Measurements from ENCODE around the gene SERPINB10.

Gene SERPINB10, protein sequence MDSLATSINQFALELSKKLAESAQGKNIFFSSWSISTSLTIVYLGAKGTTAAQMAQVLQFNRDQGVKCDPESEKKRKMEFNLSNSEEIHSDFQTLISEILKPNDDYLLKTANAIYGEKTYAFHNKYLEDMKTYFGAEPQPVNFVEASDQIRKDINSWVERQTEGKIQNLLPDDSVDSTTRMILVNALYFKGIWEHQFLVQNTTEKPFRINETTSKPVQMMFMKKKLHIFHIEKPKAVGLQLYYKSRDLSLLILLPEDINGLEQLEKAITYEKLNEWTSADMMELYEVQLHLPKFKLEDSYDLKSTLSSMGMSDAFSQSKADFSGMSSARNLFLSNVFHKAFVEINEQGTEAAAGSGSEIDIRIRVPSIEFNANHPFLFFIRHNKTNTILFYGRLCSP

DNA sequence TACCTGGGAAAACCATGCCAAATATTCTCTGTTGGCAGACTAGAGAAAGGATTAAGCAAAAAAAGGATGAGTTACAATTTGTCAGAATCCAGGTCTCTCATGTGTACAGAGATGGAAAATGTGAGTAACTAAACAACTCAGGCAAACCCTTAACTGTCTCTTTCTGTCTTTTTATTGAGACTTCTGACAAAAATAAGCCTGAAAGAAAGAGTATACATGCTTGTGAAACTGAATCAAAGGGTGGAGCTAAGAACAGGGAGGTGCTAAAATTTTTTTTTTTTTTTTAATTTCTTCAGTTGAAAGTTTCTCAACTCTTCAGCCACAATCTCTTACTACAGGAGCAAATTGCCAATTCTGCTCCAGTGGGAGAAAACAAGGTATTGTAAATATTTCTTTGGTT is at the start of gene SERPINB10:
TSS of gene SERPINB10 (plus strand) at position 295 of the 400 bp plus-strand sequence. CDS start 7,553 bp downstream, outside the sequence.
- DNase-seq: peak; percentile 58

DNA sequence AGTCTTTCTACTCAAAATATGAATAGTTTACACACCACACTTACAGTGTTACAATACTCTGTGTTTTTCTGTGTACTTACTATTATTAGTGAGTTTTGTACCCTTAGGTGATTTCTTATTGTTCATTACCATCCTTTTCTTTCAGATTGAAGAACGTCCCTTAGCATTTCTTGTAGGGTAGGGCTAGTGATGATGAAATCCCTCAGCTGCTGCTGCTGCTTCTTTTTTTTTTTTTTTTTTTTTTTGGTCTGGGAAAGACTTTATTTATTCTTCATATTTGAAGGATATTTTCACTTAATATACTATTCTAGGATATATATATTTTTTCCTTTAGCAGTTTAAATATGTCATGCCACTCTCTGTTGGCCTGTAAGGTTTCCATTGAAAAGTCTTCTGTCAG is 49.3 kb upstream of the SERPINB10 start:
- DNase-seq: peak; percentile 5

DNA sequence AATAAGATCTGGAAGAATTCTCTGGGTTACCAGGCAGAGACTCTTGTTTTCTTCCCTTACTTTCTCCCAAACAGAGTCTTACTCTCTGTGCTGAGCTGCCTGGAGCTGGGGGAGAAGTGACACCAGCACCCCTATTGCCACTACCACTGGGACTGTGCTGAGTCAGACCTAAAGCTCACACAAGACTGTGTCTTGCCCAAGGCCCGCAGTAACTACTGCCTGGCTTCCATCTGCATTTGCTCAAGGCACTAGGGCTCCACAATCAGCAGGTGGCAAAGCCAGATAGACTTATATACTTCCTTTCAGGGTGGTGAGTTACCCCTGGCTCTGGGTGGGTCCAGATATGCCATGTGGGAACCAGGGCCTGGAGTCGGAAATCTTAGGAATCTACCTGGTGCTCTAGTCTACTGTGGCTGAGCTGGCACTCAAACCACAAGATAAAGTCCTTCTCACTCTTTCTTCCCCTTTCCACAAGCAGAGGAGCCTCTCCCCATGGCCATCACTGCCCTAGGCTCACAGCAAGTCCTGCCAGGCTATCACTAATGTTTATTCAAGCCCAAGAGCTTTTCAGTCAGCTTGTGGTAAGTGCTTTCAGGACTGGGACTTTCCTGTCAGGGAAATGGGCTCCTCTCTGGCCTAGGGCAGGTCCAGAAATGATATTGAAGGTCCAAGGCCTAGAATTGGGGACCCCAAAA is 47.8 kb upstream of the SERPINB10 start:
- DNase-seq: peak; percentile 78

DNA sequence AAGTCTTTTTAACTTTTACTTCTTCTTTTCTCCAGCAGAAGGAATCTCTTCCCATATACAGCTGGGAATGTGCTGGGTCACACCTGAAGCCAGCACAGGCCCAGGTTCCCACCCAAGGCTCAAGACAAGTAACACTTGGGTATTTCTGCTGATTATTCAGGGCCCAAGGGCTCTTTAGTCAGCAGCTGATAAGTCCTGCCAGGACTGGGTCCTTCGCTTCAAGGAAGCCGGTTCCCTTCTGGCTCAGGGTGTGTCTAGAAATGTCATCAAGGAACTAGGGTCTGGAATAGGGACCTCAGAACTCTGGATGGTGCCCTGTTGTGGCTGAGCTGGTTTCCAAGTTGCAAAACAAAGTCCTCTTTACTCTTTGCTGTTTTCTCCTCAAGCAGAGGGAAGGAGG is 47.2 kb upstream of the SERPINB10 start:
- no peak for DNase-seq

DNA sequence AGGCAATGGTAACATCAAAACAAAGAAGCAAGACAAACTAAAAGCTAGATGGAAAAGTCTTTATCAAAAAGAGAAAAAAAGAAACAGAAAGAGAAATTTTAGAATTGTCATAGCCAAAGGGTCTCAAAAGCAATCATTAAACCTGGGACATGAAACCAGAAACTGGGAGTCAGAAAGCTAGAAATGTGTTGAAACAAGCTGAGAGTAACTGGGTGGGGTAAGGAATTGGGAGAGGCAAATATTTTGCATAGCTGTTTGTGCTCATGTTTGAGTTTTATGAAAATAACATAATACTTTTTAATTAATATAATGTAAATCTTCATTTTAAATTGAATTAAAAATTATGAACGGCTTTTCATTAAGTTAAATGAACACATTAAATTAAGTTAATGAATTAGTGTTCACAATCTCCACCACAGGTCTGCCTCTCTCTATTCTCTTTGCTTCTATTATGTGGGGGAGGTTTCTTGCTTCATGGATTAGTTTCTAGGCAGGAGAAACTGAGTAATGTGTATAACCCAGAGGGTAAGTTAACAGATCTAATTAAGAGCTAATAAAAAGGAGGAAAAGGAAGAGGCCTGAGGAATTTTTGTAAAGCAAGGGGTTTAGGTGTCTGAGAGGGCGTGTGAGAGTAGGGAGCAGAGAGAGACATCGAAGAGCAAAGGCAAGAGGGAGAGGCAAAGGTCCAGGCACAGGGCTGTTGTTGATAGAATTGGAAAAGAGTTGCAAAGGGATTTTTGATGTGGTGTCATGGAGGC is 40.2 kb upstream of the SERPINB10 start:
- DNase-seq: no peak

DNA sequence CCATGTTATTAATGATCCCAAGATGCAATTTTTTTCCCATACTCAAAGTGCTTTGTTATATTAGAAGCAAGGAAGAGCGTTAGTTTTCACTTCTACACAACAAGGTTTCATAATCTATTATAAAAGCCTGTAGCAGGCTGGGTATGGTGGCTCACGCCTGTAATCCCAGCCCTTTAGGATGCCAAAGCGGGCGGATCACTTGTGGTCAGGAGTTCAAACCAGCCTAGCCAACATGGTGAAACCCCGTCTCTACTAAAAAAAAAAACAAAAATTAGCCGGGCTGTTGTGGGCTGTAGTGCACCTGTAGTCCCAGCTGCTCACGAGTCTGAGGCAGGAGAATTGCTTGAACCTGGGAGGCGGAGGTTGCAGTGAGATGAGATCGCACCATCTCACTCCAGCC is 39.2 kb upstream of the SERPINB10 start:
- peak; percentile 71 for DNase-seq

DNA sequence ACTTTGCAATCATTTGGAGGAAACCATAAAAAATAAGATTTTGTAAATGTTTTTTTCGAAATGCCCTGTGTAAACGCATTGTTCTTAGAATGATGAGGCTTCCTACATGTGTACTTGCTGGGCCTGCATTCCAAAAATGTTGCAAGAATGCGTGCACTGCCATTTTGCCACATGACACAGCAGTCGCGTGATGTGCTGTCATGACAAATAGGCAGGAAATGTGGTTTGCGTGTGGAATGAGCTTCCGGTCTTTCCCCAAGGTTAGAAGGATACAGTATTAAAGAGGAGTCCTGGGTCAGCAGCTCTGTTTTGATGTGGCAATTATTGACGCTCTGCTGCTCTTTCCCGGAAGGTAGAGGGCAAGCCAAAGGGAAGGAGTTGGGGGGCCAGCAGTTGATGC is 38.4 kb upstream of the SERPINB10 start:
- DNase-seq: peak; percentile 95

DNA sequence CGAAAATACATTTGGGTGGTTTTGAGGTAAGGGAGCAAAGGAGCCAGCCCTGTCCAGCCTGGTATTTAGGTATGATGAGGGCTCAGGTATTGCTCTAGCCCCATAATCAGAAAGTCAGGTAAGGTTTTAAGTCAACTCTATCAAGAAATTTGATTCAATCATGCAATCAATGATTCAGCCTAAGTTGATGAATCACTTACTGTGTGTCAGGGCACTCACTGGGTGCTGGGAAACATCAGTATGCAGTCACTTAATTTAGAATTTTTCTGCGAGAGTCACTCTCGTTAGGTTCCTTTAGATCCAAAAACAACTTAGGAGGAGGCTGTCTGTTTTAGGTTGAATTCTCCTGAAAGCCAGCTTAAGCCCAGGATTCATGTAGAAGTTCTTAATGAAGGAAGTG is 37.9 kb upstream of the SERPINB10 start:
- peak; percentile 31 for DNase-seq

DNA sequence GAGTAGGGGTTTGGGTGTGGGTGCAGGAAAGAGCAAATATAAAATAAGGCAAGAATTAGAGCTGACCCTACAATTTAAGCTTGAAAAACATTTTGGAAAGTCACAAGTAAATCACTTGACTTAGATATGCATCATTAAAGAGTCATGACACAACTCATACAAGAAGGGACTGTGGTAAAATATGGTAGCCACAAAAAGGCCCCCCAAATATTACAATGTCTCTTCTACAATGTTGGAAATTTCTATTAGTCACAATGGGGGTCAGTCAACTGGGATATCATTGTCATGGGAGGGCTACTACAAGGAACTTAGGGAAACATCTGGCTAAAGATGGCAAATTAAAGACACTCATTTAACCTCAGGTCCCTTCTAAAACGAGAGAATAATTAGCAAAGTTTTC is 35.9 kb upstream of the SERPINB10 start:
- no peak for DNase-seq

DNA sequence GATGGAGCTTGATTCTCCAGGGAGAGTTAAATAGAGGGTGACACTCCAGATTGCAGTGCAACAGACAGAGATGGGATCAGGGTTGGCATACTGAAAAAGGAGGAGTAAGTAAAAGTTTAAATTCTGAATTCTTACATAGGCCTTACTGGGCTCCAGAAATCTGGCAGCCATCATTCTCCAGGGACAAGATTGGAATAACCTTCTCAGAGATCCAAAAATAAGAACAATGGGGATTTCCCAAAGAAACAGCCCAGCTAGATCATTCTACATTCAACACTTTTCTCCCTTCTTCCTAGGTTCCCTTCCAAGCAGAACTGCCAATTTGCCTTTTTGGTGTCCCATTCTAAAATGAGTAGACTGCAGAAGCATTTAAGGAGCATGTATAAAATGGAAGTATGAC is 35.2 kb upstream of the SERPINB10 start:
- DNase-seq: no peak

DNA sequence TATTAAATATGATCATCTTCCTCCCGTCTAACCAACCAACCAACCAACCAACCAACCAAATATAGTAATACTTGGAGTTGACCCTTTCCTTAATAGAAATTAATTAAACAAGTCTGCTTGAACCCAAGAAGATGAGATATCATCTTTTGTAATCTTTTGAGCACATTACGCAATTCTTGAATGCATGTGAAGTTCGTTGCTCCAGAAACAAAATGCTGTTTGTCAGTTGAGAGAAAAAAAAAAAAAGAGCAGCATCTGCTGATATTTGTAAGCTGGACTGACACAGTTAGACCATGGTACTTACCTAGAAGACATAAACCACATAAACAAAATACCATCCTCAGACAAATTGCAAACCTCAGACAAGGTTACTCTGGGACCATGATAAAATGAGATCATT is 29.4 kb upstream of the SERPINB10 start:
- peak; percentile 87 for DNase-seq

DNA sequence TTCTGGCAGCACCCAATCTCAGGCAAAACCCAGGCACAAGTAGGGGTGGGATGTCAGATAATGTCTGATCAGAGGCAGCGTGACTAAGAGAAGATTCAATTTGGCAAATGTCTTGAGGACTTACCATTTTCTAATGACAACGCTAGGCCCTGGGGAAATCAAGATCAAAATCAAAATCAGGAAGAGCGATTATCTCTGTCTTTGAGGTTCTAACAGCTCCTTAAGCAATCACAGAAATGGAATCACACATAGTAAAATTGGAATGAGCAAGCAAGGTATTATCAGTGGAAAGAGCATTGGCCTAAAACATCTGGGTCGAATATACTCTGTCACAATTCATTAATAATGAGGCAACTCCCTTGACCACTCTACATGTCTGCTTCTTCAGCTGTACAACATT is 28.8 kb upstream of the SERPINB10 start:
- no peak for DNase-seq

DNA sequence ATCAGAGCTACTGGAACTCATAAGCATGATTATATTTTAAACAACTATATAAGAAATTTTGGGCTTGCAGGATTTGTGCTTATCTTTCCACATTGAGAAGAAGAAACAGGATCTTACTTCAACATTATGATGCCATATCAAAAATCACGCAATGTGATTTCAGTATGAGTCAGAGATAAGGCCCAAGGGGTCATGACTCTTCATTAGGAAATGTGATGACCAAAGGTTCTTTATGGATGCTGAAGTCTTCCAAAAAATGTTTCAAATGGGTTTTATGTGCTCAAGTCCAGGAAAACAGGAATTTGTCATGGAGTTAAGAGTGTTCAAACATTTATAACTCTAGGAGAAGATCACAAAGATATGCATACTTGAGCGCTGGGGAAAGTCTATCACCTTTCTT is 28.0 kb upstream of the SERPINB10 start:
- DNase-seq: peak; percentile 63

DNA sequence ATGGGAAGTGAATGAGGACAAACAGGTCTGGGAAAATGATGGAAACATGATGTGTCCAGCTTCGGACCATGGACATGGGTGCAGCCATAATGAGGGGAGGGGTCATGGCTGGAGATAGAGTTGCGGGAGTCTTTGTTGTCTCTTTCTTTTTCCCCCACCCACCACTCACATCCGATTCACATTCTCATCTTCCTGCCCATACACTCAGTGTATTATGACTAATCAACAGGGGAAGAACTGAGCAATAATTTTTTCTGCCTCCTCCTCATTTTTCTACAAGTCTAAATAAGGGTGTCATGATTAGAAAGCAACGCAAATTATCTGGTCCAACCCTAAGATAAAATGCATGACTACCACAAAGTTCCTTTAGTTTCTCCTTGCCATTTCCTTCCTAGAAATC is 25.9 kb upstream of the SERPINB10 start:
- no peak for DNase-seq

DNA sequence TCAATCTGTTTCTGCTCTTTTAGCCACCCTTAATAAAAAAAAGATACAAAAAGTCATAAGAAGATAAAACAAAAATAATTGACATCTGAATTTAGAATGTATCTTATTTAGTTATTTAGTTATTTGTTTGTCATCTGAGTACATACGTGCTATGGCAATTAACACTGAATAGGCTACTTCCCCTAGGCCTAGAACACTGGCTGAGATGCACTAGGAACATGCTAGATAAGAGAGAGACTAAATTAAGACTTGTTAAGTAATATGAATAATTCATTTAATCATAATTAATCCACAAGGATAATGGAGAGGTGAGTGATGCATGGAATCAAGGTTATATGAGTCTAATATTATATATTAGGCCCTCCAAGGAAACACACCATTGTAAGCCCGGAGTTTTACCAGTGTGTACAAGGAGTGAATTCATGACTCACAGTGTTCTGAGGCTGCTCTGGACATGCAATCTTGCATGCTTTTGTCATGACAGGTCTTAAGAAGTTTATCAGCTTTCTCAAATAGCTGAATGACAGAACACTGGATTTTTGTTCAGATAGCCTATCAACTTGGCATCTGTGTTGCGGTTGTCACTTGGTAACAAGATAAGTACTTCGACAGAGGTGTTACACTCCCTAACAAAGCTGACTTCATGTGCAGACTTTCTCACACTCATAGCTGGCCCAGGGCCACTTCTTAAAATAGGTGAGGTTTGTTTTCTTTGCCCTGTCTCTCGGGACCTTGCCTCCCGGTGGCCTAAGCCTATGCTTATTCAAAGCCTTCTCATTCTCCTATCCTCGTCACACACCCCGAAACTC is 25.2 kb upstream of the SERPINB10 start:
- no peak for DNase-seq

DNA sequence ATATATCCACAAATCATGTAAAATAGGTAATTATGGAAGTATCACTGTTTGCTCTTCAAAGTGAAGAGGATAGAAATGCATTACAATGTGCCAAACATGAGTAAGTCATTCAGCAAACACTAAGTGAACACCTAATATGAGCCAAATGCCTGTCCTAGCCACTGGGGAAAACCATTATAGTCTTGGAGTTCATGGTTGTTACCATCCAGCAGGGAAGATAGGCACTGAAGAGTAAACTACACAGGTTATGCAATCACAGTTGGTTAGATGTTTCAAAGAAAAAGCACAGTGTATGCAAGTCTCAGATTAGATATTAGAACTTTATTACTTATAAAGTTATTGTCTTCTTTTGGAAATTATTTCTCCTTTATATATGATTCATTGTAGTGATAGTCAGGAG is 24.1 kb upstream of the SERPINB10 start:
- no peak for DNase-seq

DNA sequence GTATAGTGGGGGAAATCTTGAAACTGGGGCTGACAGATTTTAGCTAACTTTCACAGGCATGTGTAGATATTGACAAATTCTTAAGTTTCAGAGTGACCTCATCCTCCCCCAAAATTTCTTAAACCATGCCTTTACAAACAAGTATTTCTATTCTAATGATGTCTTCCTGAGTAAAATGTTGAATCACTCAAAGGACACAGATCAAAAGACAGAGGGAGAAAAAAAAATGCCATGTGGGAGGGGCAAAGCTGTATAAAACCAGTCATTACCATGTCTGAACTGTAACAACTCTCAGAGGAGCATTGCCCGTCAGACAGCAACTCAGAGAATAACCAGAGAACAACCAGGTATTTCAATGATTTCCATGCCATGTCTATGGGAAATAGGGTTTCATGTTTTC is 20.3 kb upstream of the SERPINB10 start, which contains the start of gene SERPINB2:
TSS of gene SERPINB2 (plus strand) at position 282 of the 400 bp plus-strand sequence. CDS start 3,740 bp downstream, outside the sequence.
- no peak for DNase-seq

DNA sequence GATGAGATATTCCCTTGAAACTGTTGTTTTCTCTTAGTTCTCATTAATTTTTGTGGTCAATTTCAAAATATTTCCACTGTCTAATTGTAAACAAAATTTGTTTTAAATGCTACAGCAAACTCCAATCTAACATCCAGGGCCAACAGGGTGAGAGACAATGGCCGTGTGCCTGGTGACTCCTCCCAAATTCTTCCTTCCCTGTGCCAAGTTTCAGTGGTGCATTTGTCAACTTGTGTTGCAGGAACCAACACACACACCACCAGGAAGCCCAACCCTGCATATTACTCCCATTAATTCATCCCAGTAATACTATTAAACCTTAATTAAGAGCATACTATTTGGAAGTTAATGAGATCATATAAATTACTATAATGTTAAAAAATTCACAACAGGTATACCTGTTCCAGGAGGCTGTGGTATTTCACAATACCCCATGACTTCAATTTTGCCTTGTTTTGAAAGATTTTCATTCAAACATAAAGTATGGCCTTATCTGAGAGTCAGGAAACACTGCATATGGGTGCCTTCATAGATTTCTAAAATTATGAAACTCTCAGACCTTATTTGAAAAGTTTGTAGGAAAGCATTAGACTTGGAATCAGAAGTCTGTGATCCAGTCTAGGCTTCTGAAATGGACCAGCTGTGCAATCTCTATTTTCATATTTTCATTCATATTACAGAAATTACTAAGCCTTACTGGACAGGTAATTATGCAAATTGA is 19.1 kb upstream of the SERPINB10 start:
- DNase-seq: peak; percentile 29

DNA sequence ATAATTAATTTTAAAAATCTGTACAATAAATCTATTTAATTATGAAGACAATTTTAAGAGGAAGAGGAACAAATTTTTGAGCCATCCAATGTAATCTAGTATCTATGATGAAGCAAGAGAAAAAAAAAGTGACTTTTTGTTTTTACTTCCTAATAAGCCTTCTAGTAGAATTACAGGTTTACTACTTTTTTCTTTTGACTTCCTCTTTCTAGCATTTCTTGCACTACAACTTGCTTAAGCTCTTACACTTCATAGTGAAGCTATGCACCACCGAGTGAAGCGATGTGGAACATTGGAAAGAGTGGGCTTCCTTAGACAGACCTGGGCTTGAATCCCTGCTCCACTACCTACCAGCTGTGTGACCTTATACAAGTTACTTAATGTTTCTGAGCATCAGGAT is 18.1 kb upstream of the SERPINB10 start:
- DNase-seq: peak; percentile 91

DNA sequence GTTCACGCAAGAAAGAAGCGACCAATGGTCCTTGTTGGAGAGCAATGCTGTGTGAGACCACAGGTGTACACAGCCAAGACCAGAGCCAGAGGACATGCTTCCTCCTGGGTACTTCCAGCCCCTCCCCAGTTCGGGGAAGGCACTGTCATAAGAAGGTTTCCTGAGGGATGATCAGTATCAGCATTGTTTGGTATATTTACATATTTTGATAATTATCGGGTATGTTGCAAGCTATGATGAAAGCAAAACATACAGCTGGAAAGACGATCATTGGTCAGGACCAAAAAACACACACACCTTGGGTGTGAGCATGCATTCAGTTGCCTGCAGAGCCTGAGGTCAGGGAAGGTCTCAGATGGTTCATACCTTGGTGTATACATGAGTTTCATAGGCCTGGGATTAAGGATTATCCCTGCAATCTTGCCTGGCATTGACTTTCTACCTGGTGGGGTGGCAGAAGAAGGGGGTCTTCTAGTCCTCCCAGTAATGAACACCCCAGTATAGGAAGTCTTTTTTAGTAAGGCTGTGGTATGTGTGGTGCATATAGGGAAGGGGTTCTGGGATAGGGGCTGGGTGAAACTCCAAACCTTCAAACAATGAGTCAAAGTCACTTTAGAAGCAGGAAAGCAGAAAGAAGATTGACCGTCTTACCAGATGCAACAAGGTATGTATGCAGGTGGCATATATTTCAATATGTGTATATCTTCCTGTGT is 17.4 kb upstream of the SERPINB10 start:
- DNase-seq: no peak

DNA sequence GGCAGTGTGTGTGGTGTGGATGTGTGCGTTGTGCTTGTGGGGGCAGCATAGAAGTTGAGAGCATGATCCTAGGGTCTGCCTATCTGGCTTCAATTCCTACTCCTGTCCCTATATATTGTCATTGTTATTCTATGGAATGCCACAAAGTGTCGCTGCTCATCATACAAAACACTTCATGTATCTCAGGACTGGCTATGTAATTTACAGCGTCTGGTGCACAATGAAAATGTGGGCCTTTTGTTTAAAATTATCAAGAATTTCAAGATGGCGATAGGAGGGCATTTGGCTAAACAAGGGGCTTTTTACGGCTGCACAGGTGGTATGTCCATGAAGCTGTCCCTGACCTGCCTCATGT is 16.8 kb upstream of the SERPINB10 start:
- peak; percentile 80 for DNase-seq

Measured in MV-4-11 (cell line).